H1 (cell line): ENCODE measurements around the gene DSCAM. TPM values are rescaled to one million over a fixed set of nuclear protein-coding genes. Genes with fewer than 3 reads are reported as not detected.

Experiments used
- CHD7 ChIP-seq: fragments of 300-600 bp; sonication (generic); IDR thresholded peaks from 2 replicates; pipeline ENCODE4 v1.7.1; 2012; ENCODE audit warnings: low read length, moderate library complexity, mild to moderate bottlenecking, inconsistent platforms; ENCODE audit not compliant: insufficient replicate concordance
- SIN3A ChIP-seq, 2 experiments: IDR thresholded peaks in 1 of 2; conservative IDR thresholded peaks in 1 of 2; 2 replicates each; pipeline ENCODE4 v1.6.1; 2011 to 2012; ENCODE audit warnings: low read length in 2 of 2, improper control_type of control experiment in 1 of 2, low read depth in 1 of 2, mild to moderate bottlenecking in 1 of 2
- polyA plus RNA-seq, 7 experiments: library from polyadenylated mRNA; depleted of rRNA in 3 of 7; stranded (reverse) in 5 of 7; unstranded in 2 of 7; fragments of >200 nt in 5 of 7; fragments of 200-250 nt in 2 of 7; gene quantifications; 1 replicate in 5 of 7; 2 replicates in 1 of 7; 4 replicates in 1 of 7; pipeline versions ENCODE4 v1.2.1 to v1.2.3, GENCODE V29; 2011 to 2013; ENCODE audit warnings: missing spikeins in 2 of 7, mixed read lengths in 2 of 7
- total RNA-seq: library from RNA; stranded (reverse); fragmentation: NEBNext Ultra II Directional; extraction: Animal tissue kit (Norgen Biotek cat#: 25700); gene quantifications from 2 replicates; pipeline ENCODE4 v1.2.1, GENCODE V29; 2021

Gene DSCAM
- total and polyA plus RNA-seq, 2 of the 8 experiments (the other 6 are each of a cell fraction or from before 2014, with no cell fraction given), result 0.02 to 0.15 TPM

DNA sequence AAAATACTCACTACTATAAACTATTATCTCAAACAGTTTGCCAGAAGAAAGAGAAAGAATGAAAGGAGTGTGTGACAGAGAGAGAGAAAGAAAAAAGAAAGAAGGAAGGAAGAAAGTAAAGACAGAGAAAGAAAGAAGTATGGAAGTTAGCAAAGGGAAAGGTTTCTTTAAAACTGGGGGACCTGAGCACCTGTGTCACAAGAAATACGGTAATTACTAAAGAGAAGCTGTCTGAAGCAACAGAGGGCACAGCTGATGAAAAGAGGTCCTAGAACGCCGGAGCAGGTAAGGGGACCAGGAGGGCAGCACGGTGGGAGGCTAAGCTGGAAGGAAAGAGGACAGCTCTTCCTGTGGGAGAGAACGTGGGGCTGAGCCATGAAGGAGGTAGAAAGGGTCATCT lies 163.6 kb downstream of the DSCAM start (continued):
- peak; percentile 97 for TF ChIP-seq CHD7
- TF ChIP-seq SIN3A (conservative IDR thresholded peaks at IDR 0.05 in 1 of 2, IDR thresholded peaks at IDR 0.05 in 1 of 2; ENCODE audit: low read depth in 1 of 2, low read length in 2 of 2), result no peak
